Nephron (organoid): ENCODE results near the gene NPL.

Source experiments
- H3K27ac Mint-ChIP-seq, 3 experiments: 2 replicates each; pipeline ENCODE4 v1.8.0; 2020; ENCODE audit warnings: mixed read lengths in 3 of 3, mild to moderate bottlenecking in 2 of 3, moderate library complexity in 1 of 3
- H3K27me3 Mint-ChIP-seq: 2 replicates; pipeline ENCODE4 v1.8.0; 2021; ENCODE audit warnings: low read depth, mild to moderate bottlenecking, moderate library complexity, mixed read lengths
- H3K36me3 Mint-ChIP-seq: 2 replicates; pipeline ENCODE4 v1.8.0; 2020; ENCODE audit warnings: low read depth, mixed read lengths
- H3K4me1 Mint-ChIP-seq: 2 replicates; pipeline ENCODE4 v1.8.0; 2020; ENCODE audit warnings: mixed read lengths
- H3K4me3 Mint-ChIP-seq, 3 experiments: 2 replicates each; pipeline ENCODE4 v1.8.0; 2020; ENCODE audit warnings: mild to moderate bottlenecking in 3 of 3, mixed read lengths in 3 of 3, moderate library complexity in 2 of 3
- H3K9me3 Mint-ChIP-seq: 2 replicates; pipeline ENCODE4 v1.8.0; 2020; ENCODE audit warnings: mixed read lengths
- CTCF ChIP-seq, 3 experiments: fragments of 200-600 bp; sonication (generic); IDR thresholded peaks; one replicate each; pipeline ENCODE4 v1.5.0; 2021; ENCODE audit warnings: antibody characterized with exemption in 3 of 3; ENCODE audit not compliant: unreplicated experiment in 3 of 3

NPL gene

DNA sequence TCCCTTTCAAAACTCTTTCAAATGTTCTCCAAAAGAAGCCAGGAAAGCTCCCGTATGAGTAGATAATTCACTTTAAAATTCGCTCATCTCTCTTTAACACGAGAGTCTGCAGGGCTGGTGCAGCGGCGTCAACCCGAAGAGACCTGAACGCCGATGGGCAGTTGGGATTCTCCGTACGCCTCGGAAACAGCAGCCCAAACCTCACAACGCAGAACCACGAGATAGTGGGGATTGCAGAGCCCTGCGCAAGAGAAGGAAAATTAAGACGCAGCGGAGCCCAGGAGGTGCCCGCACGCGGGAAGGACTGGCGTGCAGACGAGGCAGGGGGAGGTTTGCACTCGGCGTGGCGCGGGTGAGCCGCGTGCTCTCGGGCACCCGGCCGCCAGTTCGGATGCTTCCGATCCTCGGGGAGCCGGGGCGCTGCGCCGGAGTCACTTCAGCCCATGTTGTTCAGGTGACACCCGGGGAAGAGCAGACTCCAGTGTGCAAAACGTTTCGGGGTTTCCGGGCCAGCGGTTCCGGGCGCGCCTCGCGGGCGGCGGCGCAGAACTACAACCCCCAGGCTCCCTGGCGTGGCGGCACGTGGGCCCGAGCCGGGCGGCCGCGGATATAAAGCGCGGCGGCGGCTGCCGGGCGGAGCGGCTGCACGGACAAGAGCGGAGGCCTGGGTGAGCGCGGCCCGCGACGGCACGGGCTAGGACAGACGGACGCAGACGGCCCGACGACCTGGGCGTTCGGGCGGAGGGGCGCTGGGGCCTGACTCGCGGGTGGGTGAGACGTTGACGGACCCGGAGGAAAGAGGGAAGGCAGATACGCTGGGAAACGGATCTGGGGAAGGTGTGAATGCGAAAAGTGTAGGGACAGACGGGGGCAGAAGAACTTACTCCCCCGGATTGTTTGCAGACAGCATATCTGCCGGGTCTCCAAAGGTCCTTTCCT lies at the start of gene NPL:
NPL (plus strand) TSS at position 636 of the 939 bp plus-strand sequence. CDS start 4,599 bp downstream, outside the sequence.
- peak within 1 kb of the TSS in 1 of 3 experiments; percentile 49 for H3K27ac Mint-ChIP-seq
- peaks cover 4% of the 10 kb centered on the region for H3K4me1 Mint-ChIP-seq
- H3K27me3 Mint-ChIP-seq = peaks cover 41% of the 10 kb centered on the region
- no peaks in the 10 kb centered on the region for H3K9me3 Mint-ChIP-seq
- H3K4me3 Mint-ChIP-seq = peak within 1 kb of the TSS; percentile 95 to 96 (median 95)
- no peak for TF ChIP-seq CTCF (IDR thresholded peaks at IDR 0.05; ENCODE audit: unreplicated experiment in 3 of 3)
- H3K36me3 Mint-ChIP-seq = no peaks in the 10 kb centered on the region

- H3K4me3 Mint-ChIP-seq = no peak overlapping the region
- H3K27me3 Mint-ChIP-seq = peaks cover 3% of the 10 kb centered on the region
- no peaks in the 10 kb centered on the region for H3K36me3 Mint-ChIP-seq
- H3K27ac Mint-ChIP-seq = peak overlapping the region; percentile 2 to 52 (median 46)
- peaks cover 10% of the 10 kb centered on the region for H3K9me3 Mint-ChIP-seq
- TF ChIP-seq CTCF (IDR thresholded peaks at IDR 0.05; ENCODE audit: unreplicated experiment in 3 of 3) = no peak
- H3K4me1 Mint-ChIP-seq = peaks cover 20% of the 10 kb centered on the region
Measured at GRCh38 chr1:182740120-182740519, 49.5 kb upstream of the NPL start.

- peaks cover 7% of the 10 kb centered on the region for H3K27me3 Mint-ChIP-seq
- no peak overlapping the region for H3K27ac Mint-ChIP-seq
- TF ChIP-seq CTCF (IDR thresholded peaks at IDR 0.05; ENCODE audit: unreplicated experiment in 3 of 3) = no peak
- H3K36me3 Mint-ChIP-seq = no peaks in the 10 kb centered on the region
- H3K4me3 Mint-ChIP-seq = no peak overlapping the region
- peaks cover 10% of the 10 kb centered on the region for H3K9me3 Mint-ChIP-seq
- peaks cover 26% of the 10 kb centered on the region for H3K4me1 Mint-ChIP-seq
Measured at GRCh38 chr1:182742780-182743179, 46.8 kb upstream of the NPL start.

DNA sequence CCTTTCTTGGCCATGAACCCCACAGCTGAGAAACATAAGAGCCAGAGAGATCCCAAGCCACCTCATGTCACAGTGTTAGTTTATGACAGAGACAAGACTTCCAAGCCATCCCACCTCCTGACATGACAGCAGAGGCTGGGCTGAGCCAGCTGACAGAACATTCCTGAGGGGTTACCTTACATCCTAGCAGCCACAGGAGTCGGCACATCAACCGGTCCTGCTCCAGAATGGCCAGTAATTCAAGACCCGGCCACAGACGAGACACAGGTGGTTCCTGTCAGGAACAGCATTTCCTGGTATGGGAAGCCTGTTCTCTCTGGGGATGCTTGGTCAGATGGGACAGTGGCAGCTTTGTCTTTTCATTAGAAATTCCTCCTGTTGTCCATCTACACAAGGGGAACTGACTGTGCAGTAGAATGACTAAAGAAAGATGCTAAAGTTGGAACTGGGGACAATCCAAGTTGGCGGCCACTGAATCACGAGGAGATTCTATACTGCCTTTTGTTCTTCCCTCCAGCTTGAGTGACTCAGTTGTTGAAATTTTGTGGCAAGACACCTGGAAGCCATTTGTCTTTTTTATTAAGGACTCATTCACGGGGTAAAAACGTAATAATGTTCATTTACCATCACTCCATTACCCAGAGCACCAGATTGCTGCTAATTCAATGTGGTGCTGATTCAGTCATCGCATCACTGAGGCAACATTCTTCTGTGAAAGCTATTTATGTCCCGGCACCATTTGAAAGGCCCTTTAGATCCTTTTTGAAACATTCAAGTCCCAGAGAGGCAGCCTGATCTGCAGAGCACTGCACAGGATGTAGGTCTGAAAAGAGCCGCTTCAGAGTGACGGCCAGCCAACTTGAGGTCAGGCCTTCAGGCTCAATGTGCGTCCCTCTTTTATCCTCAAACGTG lies 37.2 kb upstream of the NPL start:
- peak overlapping the region; percentile 5 to 85 (median 16) for H3K27ac Mint-ChIP-seq
- H3K4me1 Mint-ChIP-seq = peaks cover 38% of the 10 kb centered on the region
- no peaks in the 10 kb centered on the region for H3K36me3 Mint-ChIP-seq
- H3K27me3 Mint-ChIP-seq = no peaks in the 10 kb centered on the region
- peaks cover 3% of the 10 kb centered on the region for H3K9me3 Mint-ChIP-seq
- H3K4me3 Mint-ChIP-seq = no peak overlapping the region
- TF ChIP-seq CTCF (IDR thresholded peaks at IDR 0.05; ENCODE audit: unreplicated experiment in 3 of 3) = no peak

GRCh38 chr1:182754087-182754486 lies 35.5 kb upstream of the NPL start:
- Mint-ChIP-seq H3K27me3 (no peaks in the 10 kb centered on the region), H3K36me3 (no peaks in the 10 kb centered on the region), H3K4me3 (no peak overlapping the region), H3K27ac (peak overlapping the region in 2 of 3 experiments; percentile 2 to 65), H3K9me3 (peaks cover 3% of the 10 kb centered on the region), H3K4me1 (peaks cover 36% of the 10 kb centered on the region)
- TF ChIP-seq CTCF (IDR thresholded peaks at IDR 0.05; ENCODE audit: unreplicated experiment in 3 of 3) = no peak
